Stimulated activated CD4-positive, alpha-beta T cell treated with anti-CD3 and anti-CD28 coated beads, Interleukin-2, amount 100 ng/mL, for 4 hours (primary cell): Measurements from ENCODE around the gene AGMO.

Experiments used
- DNase-seq: peaks from one replicate; pipeline ENCODE4 v3.0.0-alpha.2; 2020; ENCODE audit warnings: low read depth

The AGMO gene

DNA sequence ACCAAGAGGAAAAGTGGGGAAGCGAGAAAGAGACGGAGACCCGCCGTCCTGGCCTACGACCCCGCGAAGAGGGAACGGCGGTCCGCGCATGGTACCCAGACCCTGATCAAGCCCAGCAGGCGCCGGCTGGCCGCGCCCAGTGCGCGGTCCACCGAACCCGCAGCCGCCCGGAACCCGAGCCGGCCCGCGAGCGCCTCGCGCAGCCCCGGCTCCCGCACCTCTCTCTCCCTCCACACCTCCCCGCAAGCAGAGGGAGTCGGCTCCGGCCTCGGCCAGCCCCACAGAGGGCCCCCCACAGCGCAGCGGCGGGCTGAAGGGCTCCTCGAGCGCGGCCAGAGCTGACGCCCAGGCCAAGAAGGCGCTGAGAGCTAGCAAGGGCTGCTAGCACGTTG, 164.7 kb downstream of the AGMO start:
- no peak for DNase-seq

DNA sequence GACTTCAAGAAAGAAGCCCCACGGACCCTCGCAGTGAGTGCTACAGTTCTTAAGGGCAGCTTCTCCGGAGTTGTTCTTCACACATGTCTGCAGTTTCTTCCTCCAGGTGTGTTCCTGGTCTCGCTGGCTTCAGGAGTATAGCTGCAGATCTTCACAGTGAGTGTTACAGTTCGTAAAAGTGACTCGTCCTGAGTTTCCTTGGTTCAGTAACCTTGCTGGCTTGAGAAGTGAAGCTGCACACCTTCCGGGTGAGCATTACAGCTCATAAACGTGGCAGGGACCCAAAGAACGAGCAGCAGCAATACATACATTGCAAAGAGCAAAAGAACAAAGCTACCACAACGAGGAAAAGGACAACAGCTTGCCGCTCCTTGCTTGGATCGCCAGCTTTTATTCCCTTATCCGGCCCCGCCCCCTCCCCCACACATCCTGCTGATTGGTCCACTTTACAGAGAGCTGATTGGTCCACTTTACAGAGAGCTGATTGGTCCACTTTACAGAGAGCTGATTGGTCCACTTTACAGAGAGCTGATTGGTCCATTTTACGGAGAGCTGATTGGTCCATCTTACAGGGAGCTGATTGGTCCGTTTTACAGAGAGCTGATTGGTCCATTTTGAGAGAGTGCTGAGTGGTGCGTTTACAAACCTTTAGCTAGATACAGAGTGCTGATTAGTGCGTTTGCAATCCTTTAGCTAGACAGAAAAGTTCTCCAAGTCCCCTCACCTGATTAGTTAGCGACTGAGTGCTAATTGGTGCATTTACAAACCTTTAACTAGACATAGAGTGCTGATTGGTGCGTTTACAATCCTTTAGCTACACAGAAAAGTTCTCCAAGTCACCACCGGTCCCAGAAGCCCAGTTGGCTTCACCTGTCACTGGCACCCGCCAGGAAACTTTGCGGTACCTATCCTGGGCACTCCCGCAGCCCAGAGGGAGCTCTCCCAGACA, 165.3 kb downstream of the AGMO start:
- no peak for DNase-seq

GRCh38 chr7:15389073-15389472, 172.7 kb downstream of the AGMO start:
- no peak for DNase-seq

DNA sequence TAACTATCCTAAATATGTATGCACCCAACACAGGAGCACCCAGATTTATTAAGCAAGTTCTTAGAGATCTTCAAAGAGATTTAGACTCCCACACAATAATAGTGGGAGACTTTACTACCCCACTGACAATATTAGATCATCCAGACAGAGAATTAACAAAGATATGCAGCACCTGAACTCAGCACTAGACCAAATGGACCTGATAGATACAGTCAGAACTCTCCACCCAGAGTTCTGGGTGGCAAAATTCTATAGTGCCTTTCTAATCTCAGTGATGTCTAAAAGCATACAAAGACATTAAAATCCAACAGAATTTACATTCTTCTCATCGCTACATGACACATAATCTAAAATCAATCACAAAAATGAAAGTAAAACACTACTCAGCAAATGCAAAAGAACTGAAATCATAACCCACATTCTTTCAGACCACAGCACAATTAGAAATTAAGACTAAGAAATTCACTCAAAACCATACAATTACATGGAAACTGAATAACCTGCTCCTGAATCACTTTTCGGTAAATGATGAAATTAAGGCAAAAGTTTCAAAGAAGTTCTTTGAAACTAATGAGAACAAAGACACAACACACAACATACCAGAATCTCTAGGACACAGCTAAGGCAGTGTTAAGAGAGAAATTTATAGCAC, 183.2 kb downstream of the AGMO start:
- DNase-seq = no peak

DNA sequence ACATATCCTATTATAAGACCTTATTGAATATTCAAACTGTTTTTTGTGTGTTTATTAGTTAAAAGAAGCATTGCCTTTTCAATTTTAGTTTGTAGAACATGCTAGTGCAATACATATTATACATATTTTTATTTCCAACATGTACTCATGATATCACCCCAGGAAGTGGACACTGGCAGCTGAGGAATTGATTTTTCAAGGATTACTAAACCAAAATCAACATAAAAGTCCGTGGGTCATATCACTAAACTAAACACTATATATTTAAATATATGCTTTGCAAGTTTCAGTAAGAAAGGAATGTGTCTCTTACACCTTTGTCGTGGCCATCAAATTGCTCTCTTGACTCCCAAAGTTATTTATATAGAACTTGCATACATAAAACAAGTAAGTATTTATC, 185.2 kb downstream of the AGMO start:
- DNase-seq = no peak

DNA sequence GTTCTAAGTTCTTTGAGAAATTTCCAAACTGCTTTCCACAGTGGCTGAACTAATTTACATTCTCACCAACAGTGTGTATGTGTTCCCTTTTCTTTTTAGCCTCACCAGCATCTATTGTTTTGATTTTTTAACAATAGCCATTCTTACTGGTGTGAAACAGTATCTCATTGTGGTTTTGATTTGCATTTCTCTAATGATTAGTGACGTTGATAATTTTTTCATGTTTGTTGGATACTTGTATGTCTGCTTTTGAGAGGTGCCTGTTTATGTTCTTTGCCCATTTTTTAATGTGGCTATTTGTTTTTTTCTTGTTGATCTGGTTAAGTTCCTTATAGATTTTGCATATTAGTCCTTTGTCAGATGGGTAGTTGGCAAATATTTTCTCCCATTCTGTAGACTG, 191.4 kb downstream of the AGMO start:
- no peak for DNase-seq

GRCh38 chr7:15368653-15369052, 193.2 kb downstream of the AGMO start:
- DNase-seq = no peak

GRCh38 chr7:15367897-15368296, 193.9 kb downstream of the AGMO start:
- no peak for DNase-seq

- no peak for DNase-seq
Measured at GRCh38 chr7:15358112-15358511, 203.7 kb downstream of the AGMO start.

DNA sequence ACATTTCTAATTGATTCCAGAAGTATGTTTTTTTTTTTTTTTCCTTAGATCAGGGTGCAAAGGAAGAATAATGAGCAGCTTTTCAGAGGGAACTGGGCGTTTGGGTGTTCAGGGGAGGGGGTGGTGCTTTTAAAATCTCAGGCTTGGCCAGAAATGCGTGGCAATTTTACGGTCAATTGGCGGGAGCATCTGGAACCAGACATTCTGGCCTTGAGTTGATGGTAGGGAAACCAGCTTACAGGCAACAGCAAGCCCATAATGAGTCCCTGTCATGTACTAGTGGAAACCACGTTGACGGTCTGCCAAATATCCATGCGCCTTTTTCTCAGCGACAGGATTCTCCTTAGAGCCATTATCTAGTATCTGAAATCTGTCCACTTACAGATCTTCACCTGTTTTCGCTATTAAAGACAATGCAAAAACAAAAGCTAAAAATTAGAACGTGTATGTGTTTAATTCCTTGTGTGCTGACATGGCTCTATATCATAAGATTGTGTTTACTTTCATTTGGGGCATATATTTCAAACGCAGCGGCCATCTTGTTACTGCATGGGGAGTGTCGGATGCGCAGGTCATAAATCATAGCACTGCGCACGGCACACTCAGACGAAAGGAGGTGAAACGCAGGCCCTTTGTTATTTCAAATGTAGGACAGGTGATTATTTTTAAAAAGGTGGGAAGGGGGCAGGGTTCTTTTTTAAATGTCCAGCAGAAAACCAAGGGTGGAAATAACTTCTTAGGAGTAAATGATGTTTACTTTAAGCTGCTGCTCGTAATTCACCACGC, 209.2 kb downstream of the AGMO start:
- DNase-seq = no peak

DNA sequence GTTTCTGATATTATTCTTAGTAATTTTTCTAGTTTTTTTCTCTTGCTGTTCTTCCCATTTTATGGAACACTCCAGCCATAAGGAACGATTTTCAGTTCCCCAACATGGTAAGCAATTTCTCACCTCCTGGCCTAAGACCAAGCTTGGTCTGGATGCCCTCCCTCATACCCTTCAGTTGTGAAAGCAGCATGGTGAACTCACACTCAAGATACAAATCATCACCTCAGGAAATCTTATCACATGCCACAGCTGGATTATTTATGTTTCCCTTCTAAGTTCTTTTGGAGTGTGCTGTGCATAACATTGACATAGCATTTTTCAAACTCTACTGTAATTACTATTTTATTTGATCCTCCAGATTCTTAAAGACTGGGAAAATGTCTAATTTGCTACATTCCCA, 216.6 kb downstream of the AGMO start:
- DNase-seq = no peak

GRCh38 chr7:15341817-15342216, 220.0 kb downstream of the AGMO start:
- DNase-seq = no peak

DNA sequence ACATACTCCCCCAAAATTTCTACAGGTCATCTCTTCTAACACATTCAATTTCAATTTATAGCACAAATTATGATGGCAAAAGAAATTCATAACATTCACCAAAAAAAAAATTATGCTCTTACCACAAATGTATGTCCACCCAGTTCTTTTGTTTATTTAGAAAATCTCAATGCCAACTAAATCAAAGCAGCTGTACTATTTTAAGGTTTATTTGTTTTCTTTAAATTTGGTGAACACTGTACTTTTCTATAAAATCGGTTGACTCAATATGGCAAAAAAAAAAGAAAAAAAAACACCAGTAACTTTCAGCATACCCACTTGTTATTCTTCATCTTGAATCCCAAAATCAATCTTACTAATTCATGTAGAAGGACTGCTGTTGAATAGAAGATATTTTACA, 225.7 kb downstream of the AGMO start:
- DNase-seq = no peak

GRCh38 chr7:15335390-15335789, 226.4 kb downstream of the AGMO start:
- DNase-seq = no peak

- DNase-seq = no peak
Measured at GRCh38 chr7:15334536-15335263, 227.1 kb downstream of the AGMO start.

GRCh38 chr7:15332956-15333355, 228.9 kb downstream of the AGMO start:
- no peak for DNase-seq

- no peak for DNase-seq
Measured at GRCh38 chr7:15330943-15331342, 230.9 kb downstream of the AGMO start.

DNA sequence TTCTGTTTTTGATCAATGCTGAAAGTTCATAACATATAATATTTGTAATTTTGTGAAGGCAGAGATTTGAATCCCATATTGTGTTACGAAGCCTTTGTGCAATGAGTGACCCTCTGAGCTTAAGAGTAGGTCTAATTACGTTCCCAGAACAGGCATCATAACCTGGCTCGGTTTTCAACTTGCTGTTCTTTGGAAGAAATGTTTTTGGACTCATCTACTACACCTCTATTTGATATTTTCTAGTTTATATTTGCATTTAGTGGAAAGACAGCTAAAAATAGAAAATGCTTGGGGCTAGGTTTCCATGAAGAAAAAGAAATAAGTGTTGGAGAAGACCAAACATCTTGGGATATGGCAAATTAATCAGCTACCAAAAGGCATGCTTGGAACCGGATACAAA, 234.8 kb downstream of the AGMO start:
- DNase-seq = no peak

GRCh38 chr7:15326044-15326644, 235.7 kb downstream of the AGMO start:
- DNase-seq = no peak

DNA sequence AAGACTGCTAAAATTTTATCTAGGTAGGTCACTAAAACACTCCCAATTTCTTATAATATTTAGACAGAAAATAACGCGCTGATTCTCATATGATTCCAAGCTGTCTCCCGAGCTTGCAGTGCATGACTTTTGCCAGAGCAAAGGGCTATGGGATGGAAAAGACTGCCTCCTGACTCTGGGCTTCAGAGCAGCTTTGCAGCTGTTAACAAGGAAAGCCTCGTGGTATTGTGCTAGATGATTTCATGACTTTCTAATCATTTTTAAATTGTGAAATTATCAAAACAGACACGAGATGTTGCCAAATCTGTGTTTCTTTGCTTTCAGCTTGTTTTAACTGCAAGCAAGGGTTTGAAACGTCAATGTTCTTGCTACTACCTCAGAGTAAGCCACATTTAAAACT, 238.3 kb downstream of the AGMO start:
- DNase-seq = no peak

- no peak for DNase-seq
Measured at GRCh38 chr7:15317215-15317614, 244.6 kb downstream of the AGMO start.

GRCh38 chr7:15315678-15316077, 246.1 kb downstream of the AGMO start:
- no peak for DNase-seq
